Stimulated activated CD4-positive, alpha-beta T cell treated with anti-CD3 and anti-CD28 coated beads, Interleukin-2, amount 100 ng/mL, for 4 hours (primary cell): ENCODE measurements around the gene TP53TG5.

Experiments used
- DNase-seq: peaks from one replicate; pipeline ENCODE4 v3.0.0-alpha.2; 2020; ENCODE audit warnings: low read depth

Gene TP53TG5

DNA sequence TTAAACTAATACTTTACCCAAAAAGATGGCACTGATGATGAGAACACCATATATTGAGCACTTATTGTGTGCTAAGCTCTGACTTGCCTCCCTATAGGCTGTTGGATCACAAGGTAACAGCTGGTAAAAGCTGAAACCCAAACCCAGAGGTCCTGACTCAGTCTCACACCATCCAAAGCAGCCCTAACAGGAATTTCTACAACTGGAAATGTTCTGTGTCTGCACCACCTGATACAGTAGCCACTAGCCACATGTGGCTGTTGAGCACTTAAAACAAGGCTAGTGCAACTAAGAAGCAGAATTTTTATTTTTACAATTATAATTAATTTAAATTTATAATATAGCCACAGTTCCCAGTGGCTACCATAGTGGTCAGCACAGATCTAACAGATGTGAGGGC, 54.4 kb downstream of the TP53TG5 start:
- DNase-seq = no peak

- DNase-seq = no peak
Observed at GRCh38 chr20:45322952-45323383, 55.2 kb downstream of the TP53TG5 start.
